CD14-positive monocyte (primary cell): Measurements from ENCODE around the gene G6PC3. TPM values are rescaled to one million over a fixed set of nuclear protein-coding genes. Genes with fewer than 3 reads are reported as not detected.
"Not testable (repeated sequence)": the region's sequence is repeated elsewhere in the genome, so short reads cannot be mapped to it uniquely, and the experiment has no call there.

ENCODE experiments used
- DNase-seq, 3 donors: peaks; one replicate each; pipeline ENCODE4 v3.0.0-alpha.2; 2011 to 2022
- H2AFZ ChIP-seq: 2 replicates; pipeline ENCODE4 v1.6.0; 2012; ENCODE audit warnings: mild to moderate bottlenecking, low read depth, low read length, inconsistent platforms; ENCODE audit not compliant: insufficient read depth, poor library complexity, severe bottlenecking
- H3K27ac ChIP-seq, 2 donors: 1 replicate in 1 of 2; 2 replicates in 1 of 2; pipeline ENCODE4 v1.5.1; 2012 to 2013; ENCODE audit warnings: low read length in 2 of 2, control low read depth in 1 of 2, inconsistent platforms in 1 of 2, low read depth in 1 of 2, mild to moderate bottlenecking in 1 of 2
- H3K27me3 ChIP-seq, 2 donors: one replicate each; pipeline versions ENCODE4 v1.6.0 to v1.6.1; 2011 to 2013; ENCODE audit warnings: low read length in 2 of 2; ENCODE audit not compliant: control insufficient read depth in 2 of 2, insufficient read depth in 2 of 2
- H3K36me3 ChIP-seq, 2 donors: replicated peaks in 1 of 2; 1 replicate in 1 of 2; 2 replicates in 1 of 2; pipeline versions ENCODE4 v1.5.1 to v1.6.1; 2012 to 2013; ENCODE audit warnings: low read length in 2 of 2, control low read depth in 1 of 2, inconsistent platforms in 1 of 2, mild to moderate bottlenecking in 1 of 2; ENCODE audit not compliant: insufficient read depth in 2 of 2, control insufficient read depth in 1 of 2
- H3K4me1 ChIP-seq, 2 donors: 1 replicate in 1 of 2; 2 replicates in 1 of 2; pipeline versions ENCODE4 v1.5.1 to v1.6.1; 2012 to 2013; ENCODE audit warnings: low read length in 2 of 2, control low read depth in 1 of 2, inconsistent platforms in 1 of 2, mild to moderate bottlenecking in 1 of 2, moderate library complexity in 1 of 2; ENCODE audit not compliant: insufficient read depth in 2 of 2, control insufficient read depth in 1 of 2
- H3K4me2 ChIP-seq: replicated peaks from 2 replicates; pipeline ENCODE3; 2012; ENCODE audit warnings: low read length, moderate library complexity, mild to moderate bottlenecking; ENCODE audit not compliant: poor library complexity, severe bottlenecking; ENCODE audit errors: extremely low read depth
- H3K4me3 ChIP-seq, 3 experiments: fragments of 200-600 bp in 1 of 3; sonication (generic) in 1 of 3; replicated peaks in 1 of 3; 1 replicate in 2 of 3; 2 replicates in 1 of 3; pipeline ENCODE4 v1.5.1; 2011 to 2013; ENCODE audit warnings: low read length in 3 of 3, mild to moderate bottlenecking in 3 of 3, control low read depth in 2 of 3, low read depth in 2 of 3, inconsistent platforms in 1 of 3, moderate library complexity in 1 of 3
- H3K79me2 ChIP-seq: 2 replicates; pipeline ENCODE4 v1.6.0; 2012; ENCODE audit warnings: mild to moderate bottlenecking, control low read depth, inconsistent platforms, low read length, moderate library complexity; ENCODE audit not compliant: insufficient read depth
- H3K9ac ChIP-seq: 2 replicates; pipeline ENCODE4 v1.6.0; 2017; ENCODE audit warnings: low read length, mild to moderate bottlenecking; ENCODE audit not compliant: insufficient read depth, poor library complexity, severe bottlenecking
- H3K9me3 ChIP-seq, 2 donors: replicated peaks in 1 of 2; 1 replicate in 1 of 2; 2 replicates in 1 of 2; pipeline versions ENCODE4 v1.5.1 to v1.6.1; 2012 to 2013; ENCODE audit warnings: low read length in 2 of 2, control low read depth in 1 of 2; ENCODE audit not compliant: control insufficient read depth in 1 of 2, insufficient read depth in 1 of 2
- H4K20me1 ChIP-seq: 2 replicates; pipeline ENCODE4 v1.6.0; 2012; ENCODE audit warnings: mild to moderate bottlenecking, low read length, control low read depth, moderate library complexity; ENCODE audit not compliant: insufficient read depth
- H3K27ac Mint-ChIP-seq, 7 donors: one replicate each; pipeline ENCODE4 v1.8.0; 2020; ENCODE audit warnings: mild to moderate bottlenecking in 7 of 7, mixed read lengths in 7 of 7, moderate library complexity in 6 of 7, inconsistent platforms in 2 of 7
- H3K27me3 Mint-ChIP-seq, 3 donors: one replicate each; pipeline ENCODE4 v1.8.0; 2021 to 2022; ENCODE audit warnings: low read depth in 3 of 3, mild to moderate bottlenecking in 3 of 3, mixed read lengths in 3 of 3, moderate library complexity in 3 of 3, inconsistent platforms in 1 of 3
- H3K36me3 Mint-ChIP-seq, 2 donors: one replicate each; pipeline ENCODE4 v1.8.0; 2020; ENCODE audit warnings: mixed read lengths in 2 of 2, inconsistent platforms in 1 of 2, mild to moderate bottlenecking in 1 of 2
- H3K4me1 Mint-ChIP-seq: one replicate; pipeline ENCODE4 v1.8.0; 2020; ENCODE audit warnings: mild to moderate bottlenecking, mixed read lengths
- H3K4me3 Mint-ChIP-seq, 2 donors: one replicate each; pipeline ENCODE4 v1.8.0; 2020; ENCODE audit warnings: mild to moderate bottlenecking in 2 of 2, mixed read lengths in 2 of 2, moderate library complexity in 1 of 2
- H3K9me3 Mint-ChIP-seq, 7 donors: one replicate each; pipeline ENCODE4 v1.8.0; 2020 to 2022; ENCODE audit warnings: mixed read lengths in 7 of 7, mild to moderate bottlenecking in 6 of 7, moderate library complexity in 6 of 7, inconsistent platforms in 2 of 7
- WGBS: methylation state at CpG from one replicate; pipeline ENCODE4 v1.1.5; 2013; ENCODE audit warnings: missing lambda C conversion rate; ENCODE audit not compliant: insufficient coverage; 5-methylcytosine and 5-hydroxymethylcytosine counted together
- intact Hi-C, 2 donors: fragments of 100-400 bp; cut with micrococcal nuclease; formaldehyde crosslinking; loops; one replicate each; pipeline versions ENCODE4 v1.15.0 to v1.15.1; 2023
- polyA plus RNA-seq, 3 donors: library from polyadenylated mRNA; depleted of rRNA in 1 of 3; unstranded in 2 of 3; stranded (reverse) in 1 of 3; fragments of 300-500 nt in 2 of 3; fragments of >200 nt in 1 of 3; fragmentation: Illumina TruSeq in 2 of 3; gene quantifications; 1 replicate in 2 of 3; 2 replicates in 1 of 3; pipeline ENCODE4 v1.2.3, GENCODE V29; 2012 to 2021
- TF ChIP-seq, protein P1 (sequence below): fragments of 200-600 bp; IDR thresholded peaks from one replicate; pipeline ENCODE4 v1.8.0; 2022; ENCODE audit warnings: antibody characterized with exemption, mild to moderate bottlenecking

The G6PC3 gene
- polyA plus RNA-seq, 3 donors, result 38.0 to 46.4 (median 42.4) TPM

DNA sequence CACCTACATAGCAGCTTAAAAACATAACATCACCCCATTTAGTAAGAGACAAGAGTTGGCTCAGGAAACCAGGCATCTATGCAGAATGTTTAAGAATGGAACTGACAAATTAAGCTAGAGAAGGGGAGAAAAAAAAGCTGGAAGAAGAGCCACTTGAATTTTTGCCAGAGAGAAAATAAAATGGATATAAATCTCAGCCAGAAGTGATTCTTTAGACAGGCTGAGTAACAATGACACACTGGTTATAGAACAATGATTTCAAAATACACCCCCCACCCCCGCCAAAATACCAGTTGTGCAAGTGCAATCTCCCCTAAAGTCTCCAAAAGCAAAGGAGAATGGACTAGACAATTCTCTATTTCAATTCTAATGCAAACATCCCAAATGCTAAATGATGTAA is 26.5 kb upstream of the G6PC3 start:
- peak overlapping the region; percentile 75 to 96 (median 89) for H3K27ac Mint-ChIP-seq
- H3K4me3 Mint-ChIP-seq, result no peak overlapping the region
- peaks cover 0 to 2% (median 0%) of the 10 kb centered on the region in 3 donors for H3K27me3 Mint-ChIP-seq
- intact Hi-C loops, result loop anchor here (5.0 kb wide), 2 partner anchors 37 to 102 kb away; partner anchors contain the start of gene PPY (in 1 of the 2)
- Histone ChIP-seq H3K79me2 (peaks cover 60% of the 10 kb centered on the region), H3K9me3 (no peaks in the 10 kb centered on the region), H3K4me2 (peak overlapping the region; percentile 53), H3K4me1 (peaks cover 29 to 40% of the 10 kb centered on the region in 2 donors), H4K20me1 (peaks cover 53% of the 10 kb centered on the region), H3K27ac (peak overlapping the region in 1 of 2 donors; percentile 84), H3K36me3 (peaks cover 20 to 35% of the 10 kb centered on the region in 2 donors), H3K27me3 (no peaks in the 10 kb centered on the region), H2AFZ (no peak overlapping the region), H3K9ac (peak overlapping the region; percentile 49), H3K4me3 (peak overlapping the region in 1 of 3 experiments; percentile 38)
- DNase-seq, result peak in 2 of 3 donors; percentile 19 to 39
- peaks cover 21 to 37% of the 10 kb centered on the region in 2 donors for H3K36me3 Mint-ChIP-seq
- WGBS, result no CpG with 5 or more reads among the region's 1 CpG
- peaks cover 2 to 9% (median 4%) of the 10 kb centered on the region in 7 donors for H3K9me3 Mint-ChIP-seq
- peaks cover 37% of the 10 kb centered on the region for H3K4me1 Mint-ChIP-seq
- TF ChIP-seq, protein P1, sequence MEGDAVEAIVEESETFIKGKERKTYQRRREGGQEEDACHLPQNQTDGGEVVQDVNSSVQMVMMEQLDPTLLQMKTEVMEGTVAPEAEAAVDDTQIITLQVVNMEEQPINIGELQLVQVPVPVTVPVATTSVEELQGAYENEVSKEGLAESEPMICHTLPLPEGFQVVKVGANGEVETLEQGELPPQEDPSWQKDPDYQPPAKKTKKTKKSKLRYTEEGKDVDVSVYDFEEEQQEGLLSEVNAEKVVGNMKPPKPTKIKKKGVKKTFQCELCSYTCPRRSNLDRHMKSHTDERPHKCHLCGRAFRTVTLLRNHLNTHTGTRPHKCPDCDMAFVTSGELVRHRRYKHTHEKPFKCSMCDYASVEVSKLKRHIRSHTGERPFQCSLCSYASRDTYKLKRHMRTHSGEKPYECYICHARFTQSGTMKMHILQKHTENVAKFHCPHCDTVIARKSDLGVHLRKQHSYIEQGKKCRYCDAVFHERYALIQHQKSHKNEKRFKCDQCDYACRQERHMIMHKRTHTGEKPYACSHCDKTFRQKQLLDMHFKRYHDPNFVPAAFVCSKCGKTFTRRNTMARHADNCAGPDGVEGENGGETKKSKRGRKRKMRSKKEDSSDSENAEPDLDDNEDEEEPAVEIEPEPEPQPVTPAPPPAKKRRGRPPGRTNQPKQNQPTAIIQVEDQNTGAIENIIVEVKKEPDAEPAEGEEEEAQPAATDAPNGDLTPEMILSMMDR, result no peak

GRCh38 chr17:44045486-44045885 is 25.0 kb upstream of the G6PC3 start:
- peaks cover 21 to 38% of the 10 kb centered on the region in 2 donors for H3K36me3 ChIP-seq
- 100% methylated on average over 2 of the region's 4 CpGs for WGBS
- Mint-ChIP-seq H3K9me3 (peaks cover 2 to 9% (median 4%) of the 10 kb centered on the region in 7 donors), H3K27ac (peak overlapping the region in 3 of 7 donors; percentile 21 to 50 (median 45)), H3K4me1 (peaks cover 37% of the 10 kb centered on the region), H3K36me3 (peaks cover 22 to 40% of the 10 kb centered on the region in 2 donors), H3K4me3 (no peak overlapping the region), H3K27me3 (peaks cover 0 to 2% (median 0%) of the 10 kb centered on the region in 3 donors)
- H3K9me3 ChIP-seq, result no peaks in the 10 kb centered on the region
- intact Hi-C loops, result no loop called here
- H3K27ac ChIP-seq, result no peak overlapping the region
- TF ChIP-seq, protein P1, result no peak
- no peak overlapping the region for H3K4me3 ChIP-seq
- H3K4me2 ChIP-seq, result no peak overlapping the region
- H3K27me3 ChIP-seq, result no peaks in the 10 kb centered on the region
- H2AFZ ChIP-seq, result no peak overlapping the region
- peaks cover 48% of the 10 kb centered on the region for H4K20me1 ChIP-seq
- peaks cover 63% of the 10 kb centered on the region for H3K79me2 ChIP-seq
- no peak for DNase-seq
- H3K9ac ChIP-seq, result no peak overlapping the region
- peaks cover 29 to 40% of the 10 kb centered on the region in 2 donors for H3K4me1 ChIP-seq

DNA sequence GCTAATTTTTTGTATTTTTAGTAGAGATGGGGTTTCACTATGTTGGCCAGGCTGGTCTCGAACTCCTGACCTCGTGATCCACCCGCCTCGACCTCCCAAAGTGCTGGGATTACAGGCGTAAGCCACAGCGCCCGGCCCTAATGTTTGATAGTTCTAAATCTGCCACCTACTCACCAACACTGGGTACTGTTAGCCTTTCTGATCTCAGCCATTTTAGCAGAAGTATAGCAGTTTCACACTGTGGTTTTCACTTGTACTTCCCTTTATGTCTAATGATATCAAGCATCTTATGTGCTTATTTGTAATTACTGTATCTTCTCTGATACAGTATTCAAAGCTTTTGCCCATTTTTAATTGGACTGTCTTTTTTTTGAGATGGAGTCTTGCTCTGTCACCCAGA is 23.6 kb upstream of the G6PC3 start:
- peaks cover 22 to 31% of the 10 kb centered on the region in 2 donors for H3K4me1 ChIP-seq
- Mint-ChIP-seq H3K4me1 (peaks cover 31% of the 10 kb centered on the region), H3K27ac (peak overlapping the region in 4 of 7 donors; percentile 26 to 75 (median 48)), H3K36me3 (peaks cover 28 to 53% of the 10 kb centered on the region in 2 donors)
- peaks cover 32 to 52% of the 10 kb centered on the region in 2 donors for H3K36me3 ChIP-seq
- H3K79me2 ChIP-seq, result peaks cover 59% of the 10 kb centered on the region
- H3K27ac ChIP-seq, intact Hi-C loops, H3K9ac ChIP-seq, H3K4me3 Mint-ChIP-seq, H3K4me2 ChIP-seq, H2AFZ ChIP-seq, H3K9me3 Mint-ChIP-seq, H3K9me3 ChIP-seq, H3K27me3 Mint-ChIP-seq, H3K27me3 ChIP-seq, H3K4me3 ChIP-seq, DNase-seq: not testable (repeated sequence)
- WGBS, result 96% methylated on average over 5 of the region's 7 CpGs
- peaks cover 42% of the 10 kb centered on the region for H4K20me1 ChIP-seq
